NT2/D1 (cell line): ENCODE data around the gene PAIP2.

Experiments
- YY1 ChIP-seq: IDR thresholded peaks from 2 replicates; pipeline ENCODE4 v1.6.1; 2011; ENCODE audit not compliant: insufficient read length, insufficient read depth
- ZNF274 ChIP-seq: IDR thresholded peaks from 2 replicates; pipeline ENCODE4 v1.6.1; 2011; ENCODE audit warnings: mild to moderate bottlenecking, low read depth, low read length

GRCh38 chr5:139340051-139340450 is 1.6 kb upstream of the PAIP2 start:
- no peak for TF ChIP-seq YY1
- TF ChIP-seq ZNF274, result no peak
